GM18508 (cell line): ENCODE data around the gene KRTAP3-1.
"Not testable (repeated sequence)": the region's sequence is repeated elsewhere in the genome, so short reads cannot be mapped to it uniquely, and the experiment has no call there.

ENCODE experiments used
- ATAC-seq: cut with Tn5 transposase; IDR thresholded peaks from one replicate; pipeline ENCODE4 v1.9.1; 2021; ENCODE audit warnings: moderate number of reproducible peaks; ENCODE audit not compliant: insufficient read depth, unreplicated experiment

The KRTAP3-1 gene

DNA sequence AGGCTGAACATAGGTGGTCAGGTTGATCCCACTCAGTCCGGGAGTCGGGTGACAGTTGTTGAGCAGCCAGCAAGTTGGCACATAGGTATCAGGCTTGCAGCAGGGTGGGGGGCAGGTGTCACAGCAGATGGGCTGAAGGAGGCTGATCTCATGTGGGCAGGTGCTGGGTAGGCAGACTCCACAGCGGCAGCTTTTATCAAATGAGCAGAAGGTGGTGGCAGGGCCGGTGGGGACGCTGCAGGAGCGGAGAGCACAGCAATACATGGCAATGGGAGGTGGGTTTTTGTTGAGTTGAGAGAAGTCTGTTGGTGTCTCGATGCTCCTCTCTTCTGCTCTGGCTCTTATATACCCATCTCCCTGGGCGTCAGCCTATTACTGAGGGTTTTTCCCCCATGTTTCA lies at the start of gene KRTAP3-1:
TSS of gene KRTAP3-1 (minus strand) at position 318 of the 400 bp plus-strand sequence. CDS start at position 264, 54 bp downstream.
- no peak for ATAC-seq

- ATAC-seq: no peak
These were observed 48.6 kb upstream of the KRTAP3-1 start for GRCh38 chr17:41057547-41057946.

GRCh38 chr17:41055130-41055529 lies 46.2 kb upstream of the KRTAP3-1 start, which contains the start of gene KRTAP2-2:
KRTAP2-2 (minus strand) TSS chr17:41055230; CDS start chr17:41055211, 19 bp downstream.
- ATAC-seq: not testable (repeated sequence)

DNA sequence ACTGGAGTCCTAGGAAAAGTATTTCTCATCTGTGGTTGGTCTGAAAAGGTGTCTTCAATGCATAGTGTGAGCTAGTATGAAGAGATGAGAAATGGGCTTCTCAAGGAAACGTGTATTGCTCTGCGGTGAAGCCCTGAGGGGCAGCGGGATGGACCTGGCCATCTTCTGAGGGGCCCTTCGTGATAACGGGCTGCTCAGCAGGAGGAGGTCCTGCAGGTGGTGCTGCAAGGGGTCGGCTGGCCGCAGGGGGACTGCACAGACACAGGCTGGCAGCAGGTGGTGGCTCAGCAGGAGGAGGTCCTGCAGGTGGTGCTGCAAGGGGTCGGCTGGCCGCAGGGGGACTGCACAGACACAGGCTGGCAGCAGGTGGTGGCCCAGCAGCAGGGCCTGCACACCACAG lies 45.6 kb upstream of the KRTAP3-1 start:
- ATAC-seq: not testable (repeated sequence)

GRCh38 chr17:41054025-41054424 lies 45.1 kb upstream of the KRTAP3-1 start:
- ATAC-seq: no peak

DNA sequence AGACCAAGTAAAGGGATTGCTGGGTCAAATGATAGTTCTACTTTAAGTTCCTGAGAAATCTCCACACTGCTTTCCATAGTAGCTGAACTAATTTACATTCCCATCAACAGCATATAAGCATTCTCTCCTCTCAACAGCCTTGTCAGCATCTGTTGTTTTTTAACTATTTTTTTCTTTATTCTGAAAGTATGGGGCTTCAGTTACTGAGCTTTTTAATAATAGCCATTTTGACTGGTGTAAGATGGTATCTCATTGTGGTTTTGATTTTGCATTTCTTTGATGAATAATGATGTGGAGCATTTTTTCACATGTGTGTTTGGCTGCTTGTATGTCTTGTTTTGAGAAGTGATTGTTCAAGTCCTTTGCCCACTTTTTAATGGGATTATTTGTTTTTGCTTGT lies 43.6 kb upstream of the KRTAP3-1 start:
- ATAC-seq: no peak

GRCh38 chr17:41049110-41049509 lies 40.2 kb upstream of the KRTAP3-1 start:
- no peak for ATAC-seq

- no peak for ATAC-seq
These were observed 39.5 kb upstream of the KRTAP3-1 start for GRCh38 chr17:41048441-41048840.

DNA sequence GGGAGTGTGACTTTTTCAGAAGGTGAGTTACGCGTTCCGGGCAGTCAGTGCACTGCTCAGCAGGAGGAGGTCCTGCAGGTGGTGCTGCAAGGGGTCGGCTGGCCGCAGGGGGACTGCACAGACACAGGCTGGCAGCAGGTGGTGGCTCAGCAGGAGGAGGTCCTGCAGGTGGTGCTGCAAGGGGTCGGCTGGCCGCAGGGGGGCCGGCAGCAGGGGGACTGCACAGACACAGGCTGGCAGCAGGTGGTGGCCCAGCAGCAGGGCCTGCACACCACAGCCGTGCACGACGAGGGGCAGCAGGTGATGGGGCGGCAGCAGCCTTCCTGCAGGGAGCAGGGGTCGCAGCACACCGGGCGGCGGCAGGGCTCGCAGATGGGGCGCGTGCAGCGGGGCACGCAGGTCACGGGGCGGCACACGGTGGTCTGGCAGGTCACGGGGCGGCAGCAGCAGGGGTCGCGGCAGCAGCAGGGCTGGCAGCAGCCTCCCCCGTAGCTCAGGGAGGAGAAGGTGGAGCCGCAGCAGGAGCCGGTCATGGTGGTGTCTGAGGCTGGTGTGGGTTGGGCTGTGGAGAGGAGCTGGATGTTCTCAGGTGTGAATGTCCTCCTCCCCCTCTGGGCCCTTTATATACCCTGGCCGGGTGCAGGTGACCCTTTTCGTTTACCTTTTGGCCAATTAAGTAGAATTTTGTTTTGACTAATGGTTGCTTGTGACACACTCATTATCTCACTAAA lies 38.0 kb upstream of the KRTAP3-1 start, which contains the start of gene KRTAP2-1:
TSS of gene KRTAP2-1 (minus strand) at position 582 of the 731 bp plus-strand sequence. CDS start at position 533, 49 bp downstream.
- ATAC-seq: not testable (repeated sequence)

DNA sequence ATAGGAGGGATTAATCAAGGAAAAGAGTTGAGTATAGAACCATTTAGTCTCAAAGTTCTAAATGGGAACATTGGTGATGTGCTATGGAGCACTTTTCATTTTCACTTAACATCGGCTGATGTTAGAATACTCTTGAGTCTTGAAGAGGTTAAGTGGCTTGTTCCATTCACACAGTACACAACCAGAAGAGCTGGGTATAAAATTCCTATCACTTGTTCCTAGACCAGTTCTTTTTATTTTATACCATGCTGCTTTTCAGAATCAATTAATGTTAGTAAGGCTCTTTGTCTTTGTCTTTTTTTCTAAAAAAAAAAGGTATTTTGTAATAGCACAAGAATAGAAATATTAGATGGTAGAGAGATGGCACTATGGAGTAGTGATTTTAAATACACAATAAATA lies 34.0 kb upstream of the KRTAP3-1 start:
- ATAC-seq: no peak

DNA sequence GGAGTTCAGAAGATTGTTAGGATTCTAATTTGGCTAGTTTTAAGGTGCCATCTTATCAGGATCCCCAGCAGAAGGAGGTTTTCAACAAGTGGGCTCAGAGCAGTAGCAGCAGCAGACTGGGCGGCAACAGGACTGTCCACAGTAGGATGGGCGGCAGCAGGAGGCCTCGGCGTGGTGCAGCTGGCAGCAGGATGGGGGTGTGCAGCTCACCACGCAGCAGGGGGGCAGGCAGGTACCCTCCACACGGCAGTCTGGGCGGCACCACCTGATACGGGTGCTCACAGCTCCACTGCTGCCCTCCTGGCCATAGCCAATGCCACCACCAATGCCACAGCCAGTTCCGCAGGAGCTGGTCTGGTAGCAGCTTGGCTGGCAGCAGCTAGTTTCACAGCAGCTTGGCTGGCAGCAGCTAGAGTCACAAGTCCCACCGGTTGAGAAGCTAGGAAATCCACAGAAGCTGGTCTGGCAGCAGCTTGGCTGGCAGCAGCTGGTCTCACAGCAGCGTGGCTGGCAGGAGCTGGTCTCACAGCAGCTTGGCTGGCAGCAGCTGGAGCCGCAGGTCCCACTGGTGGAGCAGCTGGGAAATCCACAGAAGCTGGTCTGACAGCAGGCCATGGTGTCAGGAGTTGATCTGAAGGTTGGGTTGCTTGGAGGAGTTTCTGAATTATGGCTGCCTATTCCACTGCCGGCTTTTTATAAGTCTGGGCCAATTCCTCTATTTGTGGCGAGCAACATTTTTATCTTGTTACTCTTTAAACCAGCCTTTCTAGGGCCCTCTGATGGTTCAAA lies 32.0 kb upstream of the KRTAP3-1 start, which contains the start of gene KRTAP1-1:
TSS of gene KRTAP1-1 (minus strand) at position 668 of the 789 bp plus-strand sequence. CDS start at position 615, 53 bp downstream.
- not testable (repeated sequence) for ATAC-seq

DNA sequence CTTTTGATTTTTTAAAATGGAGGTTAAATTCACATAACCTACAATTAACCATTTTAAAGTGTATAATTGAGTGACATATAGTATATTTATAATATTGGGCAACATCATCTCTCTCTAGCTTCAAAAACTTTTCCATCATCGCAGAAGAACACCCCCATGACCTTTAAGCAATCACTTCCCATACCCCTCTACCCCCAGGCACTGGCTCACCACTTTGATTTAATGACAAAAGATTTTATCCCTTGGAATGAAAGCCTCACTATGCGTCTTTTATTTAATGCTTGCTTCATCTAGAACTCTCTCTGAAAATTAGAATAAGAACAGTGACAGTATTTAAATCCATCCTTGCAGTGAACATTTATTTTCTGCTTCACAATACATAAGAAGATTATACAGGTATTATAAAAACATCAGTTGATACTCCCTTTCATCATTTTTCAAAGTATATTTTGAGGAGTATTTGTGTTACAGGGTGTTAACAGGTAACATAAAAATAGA lies 29.0 kb upstream of the KRTAP3-1 start:
- no peak for ATAC-seq

GRCh38 chr17:41034346-41034935 lies 25.5 kb upstream of the KRTAP3-1 start, which contains the start of gene KRTAP1-3:
KRTAP1-3 (minus strand) TSS chr17:41034874; CDS start chr17:41034821, 53 bp downstream.
- ATAC-seq: not testable (repeated sequence)

GRCh38 chr17:41029633-41030245 lies 20.8 kb upstream of the KRTAP3-1 start, which contains the start of gene KRTAP1-4:
KRTAP1-4 (minus strand) TSS chr17:41030195; CDS start chr17:41030078, 117 bp downstream.
- no peak for ATAC-seq

- no peak for ATAC-seq
These were observed 18.0 kb upstream of the KRTAP3-1 start, which contains the start of gene KRTAP1-5 for GRCh38 chr17:41026715-41027471. KRTAP1-5 (minus strand) TSS chr17:41027208; CDS start chr17:41027155, 53 bp downstream.

- ATAC-seq: no peak
These were observed 15.8 kb upstream of the KRTAP3-1 start for GRCh38 chr17:41024697-41025096.

DNA sequence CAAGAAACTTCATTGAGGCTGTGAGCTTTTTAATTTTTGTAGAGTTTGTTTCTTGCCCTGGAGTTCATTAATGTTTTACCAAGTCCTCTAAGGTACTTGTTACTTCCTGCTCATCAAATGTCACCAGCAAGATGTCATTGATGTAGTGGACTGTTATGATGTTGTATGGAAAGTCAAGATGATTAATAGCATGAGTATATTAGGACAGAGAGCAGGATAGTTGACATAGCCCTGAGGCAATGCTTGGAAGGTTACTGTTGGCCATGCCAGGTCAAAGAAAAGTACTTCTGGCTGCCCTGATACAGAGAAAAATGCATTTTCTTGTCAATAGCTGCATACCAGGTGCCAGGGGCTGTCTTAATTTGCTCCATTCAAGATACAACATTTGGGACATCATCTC lies 11.4 kb upstream of the KRTAP3-1 start:
- ATAC-seq: no peak

GRCh38 chr17:41019415-41019814 lies 10.5 kb upstream of the KRTAP3-1 start:
- ATAC-seq: no peak

DNA sequence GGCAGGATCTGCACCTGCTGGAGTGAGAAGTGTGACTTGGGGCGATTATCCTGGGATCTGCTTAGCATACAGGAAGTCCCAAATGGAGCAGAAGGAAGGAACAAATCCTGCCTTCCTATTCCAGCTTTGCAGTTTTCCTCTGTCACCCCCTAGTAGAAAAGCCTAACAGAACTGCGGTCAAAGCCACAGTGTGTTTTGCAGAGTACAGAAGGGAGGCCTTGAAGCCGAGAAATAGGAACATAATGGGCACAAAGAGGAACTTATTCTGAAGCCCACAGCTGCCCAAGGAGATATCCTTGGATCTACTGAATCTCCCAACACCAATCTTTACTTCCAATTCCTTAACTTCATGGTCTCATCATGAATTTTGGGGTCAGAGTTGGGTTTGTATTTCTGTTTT lies 9.6 kb upstream of the KRTAP3-1 start:
- ATAC-seq: no peak
